HL-60 (cell line): ENCODE results near the gene CA5B.

Experiments used
- DNase-seq, 2 experiments: peaks; one replicate each; pipeline ENCODE4 v3.0.0-alpha.2; 2010 to 2020; ENCODE audit warnings: low read depth in 1 of 2, low spot score in 1 of 2
- H3K27ac ChIP-seq: fragments of 250-450 bp; sonication (Bioruptor Pico); replicated peaks from 2 replicates; pipeline ENCODE4 v1.5.1; 2020; ENCODE audit warnings: mild to moderate bottlenecking, moderate library complexity
- H3K27me3 ChIP-seq: fragments of 250-450 bp; sonication (Bioruptor Pico); 2 replicates; pipeline ENCODE4 v1.5.1; 2021; ENCODE audit warnings: mild to moderate bottlenecking, moderate library complexity; ENCODE audit not compliant: insufficient read depth, poor library complexity, severe bottlenecking
- H3K4me3 ChIP-seq: replicated peaks from 2 replicates; pipeline ENCODE4 v1.5.1; 2011; ENCODE audit warnings: mild to moderate bottlenecking, control low read depth, low read length; ENCODE audit not compliant: insufficient read depth
- GABPA ChIP-seq: IDR thresholded peaks from 2 replicates; pipeline ENCODE4 v1.6.1; 2012; ENCODE audit warnings: low read depth
- POLR2AphosphoS5 ChIP-seq: IDR thresholded peaks from 2 replicates; pipeline ENCODE4 v1.6.1; 2012; ENCODE audit warnings: low read depth
- SPI1 ChIP-seq: IDR thresholded peaks from 2 replicates; pipeline ENCODE4 v1.6.1; 2012; ENCODE audit warnings: low read depth, mild to moderate bottlenecking, borderline replicate concordance
- TF ChIP-seq, protein P1 (sequence below): IDR thresholded peaks from 2 replicates; pipeline ENCODE4 v1.6.1; 2012; ENCODE audit warnings: low read depth; ENCODE audit not compliant: insufficient replicate concordance
- TF ChIP-seq, protein P2 (sequence below): IDR thresholded peaks from one replicate; pipeline ENCODE4 v1.5.1; 2011; ENCODE audit warnings: low read length, control low read depth, inconsistent platforms; ENCODE audit not compliant: insufficient read depth

CA5B gene

DNA sequence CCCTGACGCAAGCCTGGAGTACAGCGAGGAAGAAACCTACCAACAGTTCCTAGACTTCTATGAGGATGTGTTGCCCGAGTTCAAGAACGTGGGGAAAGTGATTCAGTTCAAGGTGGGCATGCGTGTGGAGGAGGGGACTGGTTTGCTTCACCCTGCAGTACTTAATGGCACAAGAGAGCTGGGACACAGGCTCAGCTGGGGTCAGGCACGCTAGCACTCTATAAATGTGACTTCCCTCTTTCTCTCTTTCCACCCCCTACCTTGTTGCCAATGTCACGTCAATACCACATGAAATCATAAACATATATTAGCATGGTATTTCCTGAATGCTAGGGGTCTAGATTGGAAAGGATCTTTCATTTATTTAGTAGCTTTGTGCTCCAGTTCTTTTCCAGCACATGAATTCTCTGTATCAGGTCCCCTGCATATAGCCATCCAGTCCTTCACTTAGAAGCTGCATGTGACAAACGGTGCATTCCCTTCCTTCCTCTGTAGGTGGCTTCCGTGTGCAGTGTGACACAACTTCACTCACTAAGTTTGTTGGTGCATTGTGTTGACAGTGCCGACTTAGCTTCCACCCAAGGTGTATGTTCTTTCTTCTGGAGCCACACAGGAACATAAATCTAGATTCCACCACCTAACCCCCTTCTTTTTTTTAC, 77.8 kb downstream of the CA5B start:
- Histone ChIP-seq H3K27me3 (no peaks in the 10 kb centered on the region), H3K4me3 (no peak overlapping the region), H3K27ac (peak overlapping the region; percentile 48)
- peak; percentile 57 to 66 for DNase-seq
- TF ChIP-seq, protein P1, sequence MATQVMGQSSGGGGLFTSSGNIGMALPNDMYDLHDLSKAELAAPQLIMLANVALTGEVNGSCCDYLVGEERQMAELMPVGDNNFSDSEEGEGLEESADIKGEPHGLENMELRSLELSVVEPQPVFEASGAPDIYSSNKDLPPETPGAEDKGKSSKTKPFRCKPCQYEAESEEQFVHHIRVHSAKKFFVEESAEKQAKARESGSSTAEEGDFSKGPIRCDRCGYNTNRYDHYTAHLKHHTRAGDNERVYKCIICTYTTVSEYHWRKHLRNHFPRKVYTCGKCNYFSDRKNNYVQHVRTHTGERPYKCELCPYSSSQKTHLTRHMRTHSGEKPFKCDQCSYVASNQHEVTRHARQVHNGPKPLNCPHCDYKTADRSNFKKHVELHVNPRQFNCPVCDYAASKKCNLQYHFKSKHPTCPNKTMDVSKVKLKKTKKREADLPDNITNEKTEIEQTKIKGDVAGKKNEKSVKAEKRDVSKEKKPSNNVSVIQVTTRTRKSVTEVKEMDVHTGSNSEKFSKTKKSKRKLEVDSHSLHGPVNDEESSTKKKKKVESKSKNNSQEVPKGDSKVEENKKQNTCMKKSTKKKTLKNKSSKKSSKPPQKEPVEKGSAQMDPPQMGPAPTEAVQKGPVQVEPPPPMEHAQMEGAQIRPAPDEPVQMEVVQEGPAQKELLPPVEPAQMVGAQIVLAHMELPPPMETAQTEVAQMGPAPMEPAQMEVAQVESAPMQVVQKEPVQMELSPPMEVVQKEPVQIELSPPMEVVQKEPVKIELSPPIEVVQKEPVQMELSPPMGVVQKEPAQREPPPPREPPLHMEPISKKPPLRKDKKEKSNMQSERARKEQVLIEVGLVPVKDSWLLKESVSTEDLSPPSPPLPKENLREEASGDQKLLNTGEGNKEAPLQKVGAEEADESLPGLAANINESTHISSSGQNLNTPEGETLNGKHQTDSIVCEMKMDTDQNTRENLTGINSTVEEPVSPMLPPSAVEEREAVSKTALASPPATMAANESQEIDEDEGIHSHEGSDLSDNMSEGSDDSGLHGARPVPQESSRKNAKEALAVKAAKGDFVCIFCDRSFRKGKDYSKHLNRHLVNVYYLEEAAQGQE: no peak
- TF ChIP-seq, protein P2, sequence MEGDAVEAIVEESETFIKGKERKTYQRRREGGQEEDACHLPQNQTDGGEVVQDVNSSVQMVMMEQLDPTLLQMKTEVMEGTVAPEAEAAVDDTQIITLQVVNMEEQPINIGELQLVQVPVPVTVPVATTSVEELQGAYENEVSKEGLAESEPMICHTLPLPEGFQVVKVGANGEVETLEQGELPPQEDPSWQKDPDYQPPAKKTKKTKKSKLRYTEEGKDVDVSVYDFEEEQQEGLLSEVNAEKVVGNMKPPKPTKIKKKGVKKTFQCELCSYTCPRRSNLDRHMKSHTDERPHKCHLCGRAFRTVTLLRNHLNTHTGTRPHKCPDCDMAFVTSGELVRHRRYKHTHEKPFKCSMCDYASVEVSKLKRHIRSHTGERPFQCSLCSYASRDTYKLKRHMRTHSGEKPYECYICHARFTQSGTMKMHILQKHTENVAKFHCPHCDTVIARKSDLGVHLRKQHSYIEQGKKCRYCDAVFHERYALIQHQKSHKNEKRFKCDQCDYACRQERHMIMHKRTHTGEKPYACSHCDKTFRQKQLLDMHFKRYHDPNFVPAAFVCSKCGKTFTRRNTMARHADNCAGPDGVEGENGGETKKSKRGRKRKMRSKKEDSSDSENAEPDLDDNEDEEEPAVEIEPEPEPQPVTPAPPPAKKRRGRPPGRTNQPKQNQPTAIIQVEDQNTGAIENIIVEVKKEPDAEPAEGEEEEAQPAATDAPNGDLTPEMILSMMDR: peak; percentile 19
- peak; percentile 58; the same call in 1 of the 2 replicates for TF ChIP-seq SPI1
- no peak for TF ChIP-seq POLR2AphosphoS5

DNA sequence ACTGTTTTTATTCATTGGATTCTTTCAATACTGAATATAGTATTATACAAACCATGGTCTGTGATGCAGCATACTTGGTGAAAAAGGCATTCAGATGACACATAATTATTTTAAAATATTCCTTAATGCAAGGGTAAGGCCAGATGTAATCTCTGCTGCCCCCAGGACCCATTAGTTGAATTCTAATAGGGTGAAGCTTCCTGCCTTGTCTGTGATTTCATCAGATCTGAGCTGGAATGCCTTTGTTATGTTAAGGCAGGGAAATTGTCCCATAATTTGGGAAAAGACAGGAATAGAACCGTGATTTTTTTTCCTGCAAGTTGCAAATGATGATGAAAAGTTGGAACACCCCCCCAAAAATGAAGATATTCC, 78.4 kb downstream of the CA5B start:
- DNase-seq: no peak
- H3K27me3 ChIP-seq: no peaks in the 10 kb centered on the region
- H3K27ac ChIP-seq: peak overlapping the region; percentile 48
- H3K4me3 ChIP-seq: no peak overlapping the region
- TF ChIP-seq SPI1 (no peak), POLR2AphosphoS5 (no peak), GABPA (no peak)
- TF ChIP-seq, protein P2: no peak
- TF ChIP-seq, protein P1: no peak

DNA sequence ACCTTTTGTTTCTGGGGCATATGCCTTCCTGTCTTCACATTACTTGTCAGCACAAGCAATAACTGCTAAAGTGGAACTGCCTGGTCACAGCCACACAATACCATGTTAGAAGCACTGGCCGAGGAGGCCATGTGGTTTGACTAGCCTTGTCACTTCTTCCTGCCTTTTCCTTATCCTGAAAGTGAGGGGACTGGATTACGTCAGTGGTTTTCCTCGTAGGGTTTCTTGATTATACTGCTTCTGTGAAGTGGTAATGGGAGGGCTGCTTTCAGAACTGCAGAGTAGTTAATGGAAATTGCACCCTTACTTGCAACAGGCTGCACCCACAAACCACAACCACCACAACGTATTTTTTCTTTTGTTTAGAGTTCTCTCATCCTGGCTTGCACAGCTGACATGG, 78.8 kb downstream of the CA5B start:
- no peak overlapping the region for H3K4me3 ChIP-seq
- DNase-seq: peak; percentile 44 to 86
- peak overlapping the region; percentile 48 for H3K27ac ChIP-seq
- H3K27me3 ChIP-seq: no peaks in the 10 kb centered on the region
- TF ChIP-seq SPI1: no peak
- TF ChIP-seq POLR2AphosphoS5: 0 out of 2 replicates have a peak, but pooled peaks have one; percentile 49

DNA sequence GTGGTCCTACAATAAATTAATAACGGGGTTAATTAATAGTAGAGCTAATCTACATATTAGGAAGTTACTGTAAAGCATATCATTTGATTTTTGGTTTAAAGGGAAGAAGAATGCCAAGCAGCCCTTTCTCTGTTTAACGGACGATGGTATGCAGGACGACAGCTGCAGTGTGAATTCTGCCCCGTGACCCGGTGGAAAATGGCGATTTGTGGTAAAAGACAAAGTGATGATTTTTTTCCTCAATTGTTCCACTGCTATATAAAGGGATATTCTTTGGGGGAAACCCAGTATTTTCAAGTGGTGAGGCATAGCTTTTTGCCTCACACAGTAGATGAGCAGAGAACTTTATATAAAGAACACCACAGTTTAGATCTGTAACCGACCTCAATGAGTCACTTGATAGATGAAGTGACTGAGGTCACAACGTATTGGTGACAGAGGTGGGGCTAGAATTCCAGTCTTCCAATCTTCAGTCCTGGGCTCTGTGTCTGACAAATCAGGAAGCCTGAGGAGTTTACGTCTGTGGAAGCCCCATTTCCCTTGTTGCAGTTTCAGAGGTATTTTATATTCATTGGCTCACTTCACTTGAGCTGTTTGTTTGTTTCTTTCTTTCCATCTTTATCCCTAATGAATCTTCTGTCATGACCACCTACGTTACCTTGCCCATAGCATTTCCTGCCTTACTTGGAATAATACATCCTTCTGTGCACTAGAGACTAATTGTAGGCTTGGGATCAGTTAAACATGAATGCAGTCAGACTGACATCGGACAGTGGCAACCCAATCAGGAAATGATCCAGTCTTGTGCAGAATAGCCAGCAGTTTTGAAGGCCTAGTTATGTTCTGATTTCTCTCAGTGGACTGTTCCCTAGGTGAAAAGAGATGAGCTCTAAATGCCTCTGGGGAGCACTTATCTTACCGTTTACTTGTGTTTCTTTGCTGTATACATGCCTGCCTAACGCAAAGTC, 82.3 kb downstream of the CA5B start:
- H3K4me3 ChIP-seq: no peak overlapping the region
- no peak for DNase-seq
- TF ChIP-seq GABPA (no peak), SPI1 (no peak), POLR2AphosphoS5 (no peak)
- TF ChIP-seq, protein P1: no peak
- TF ChIP-seq, protein P2: no peak

More for the DNA sequence above, 82.3 kb downstream of the CA5B start:
- Histone ChIP-seq H3K27me3 (no peaks in the 10 kb centered on the region), H3K27ac (no peak overlapping the region)
